Measurements from ENCODE around the gene NTN3.
A peak's percentile ranks its signal among the peaks of the same experiment; 100 is the strongest.

The NTN3 gene

DNA sequence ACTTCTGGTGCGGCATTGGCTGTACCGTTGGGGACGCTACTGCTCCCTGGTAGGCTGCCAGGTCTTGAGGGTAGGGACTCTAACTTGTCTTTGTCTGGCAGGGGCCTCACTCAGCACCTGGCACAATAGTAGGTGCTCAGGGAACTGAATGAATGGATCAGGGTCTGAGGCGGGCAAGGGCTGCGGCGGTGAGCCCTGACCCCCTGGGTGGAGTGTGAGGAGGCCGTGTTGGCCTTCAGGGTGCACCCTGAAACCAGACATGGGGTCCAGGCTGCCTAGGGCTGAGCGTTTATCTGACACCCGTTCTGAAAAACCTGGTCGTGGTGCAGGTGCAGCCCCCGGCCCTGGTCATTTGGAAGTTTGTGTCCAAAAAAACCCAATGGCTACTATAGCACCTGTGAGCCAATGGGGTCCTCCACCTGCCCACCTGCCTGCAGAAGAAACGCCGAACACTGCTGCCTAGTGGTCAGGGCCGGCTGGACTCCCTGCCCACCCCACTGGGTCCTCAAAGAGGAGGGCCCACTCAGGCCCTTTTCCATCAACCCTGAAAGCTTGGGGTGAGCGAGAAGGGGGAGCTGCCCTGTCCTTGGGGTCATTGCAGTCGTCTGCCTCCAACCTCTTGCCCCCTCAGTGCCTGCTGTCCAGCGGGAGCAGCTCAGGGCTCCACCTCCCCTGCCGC is 37.8 kb downstream of the NTN3 start:
- TF ChIP-seq, protein P1, sequence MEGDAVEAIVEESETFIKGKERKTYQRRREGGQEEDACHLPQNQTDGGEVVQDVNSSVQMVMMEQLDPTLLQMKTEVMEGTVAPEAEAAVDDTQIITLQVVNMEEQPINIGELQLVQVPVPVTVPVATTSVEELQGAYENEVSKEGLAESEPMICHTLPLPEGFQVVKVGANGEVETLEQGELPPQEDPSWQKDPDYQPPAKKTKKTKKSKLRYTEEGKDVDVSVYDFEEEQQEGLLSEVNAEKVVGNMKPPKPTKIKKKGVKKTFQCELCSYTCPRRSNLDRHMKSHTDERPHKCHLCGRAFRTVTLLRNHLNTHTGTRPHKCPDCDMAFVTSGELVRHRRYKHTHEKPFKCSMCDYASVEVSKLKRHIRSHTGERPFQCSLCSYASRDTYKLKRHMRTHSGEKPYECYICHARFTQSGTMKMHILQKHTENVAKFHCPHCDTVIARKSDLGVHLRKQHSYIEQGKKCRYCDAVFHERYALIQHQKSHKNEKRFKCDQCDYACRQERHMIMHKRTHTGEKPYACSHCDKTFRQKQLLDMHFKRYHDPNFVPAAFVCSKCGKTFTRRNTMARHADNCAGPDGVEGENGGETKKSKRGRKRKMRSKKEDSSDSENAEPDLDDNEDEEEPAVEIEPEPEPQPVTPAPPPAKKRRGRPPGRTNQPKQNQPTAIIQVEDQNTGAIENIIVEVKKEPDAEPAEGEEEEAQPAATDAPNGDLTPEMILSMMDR (IDR thresholded peaks at IDR 0.05; ENCODE audit: borderline replicate concordance, extremely low read depth, low read length, poor library complexity, severe bottlenecking), result no peak
- no peak for TF ChIP-seq EZH2 (IDR thresholded peaks at IDR 0.05; ENCODE audit: borderline replicate concordance, low read depth, low read length, severe bottlenecking)
- H3K9me3 ChIP-seq (ENCODE audit: insufficient read depth, low read length, severe bottlenecking), result no peaks in the 10 kb centered on the region
- DNase-seq (no peak), ATAC-seq (ENCODE audit: insufficient read depth, low read depth) (no peak)
- no peaks in the 10 kb centered on the region; the same call in 1 of the 2 replicates for H3K36me3 ChIP-seq (ENCODE audit: insufficient read depth, low read length)
- no peak overlapping the region for H3K4me2 ChIP-seq (ENCODE audit: insufficient read depth, low read length)
- H3K79me2 ChIP-seq (ENCODE audit: insufficient read depth, low read length), result peaks cover under 1% of the 10 kb centered on the region
- no peak overlapping the region for H3K4me3 ChIP-seq (ENCODE audit: low read depth in 1 of 2, low read length in 2 of 2)
- H4K20me1 ChIP-seq (ENCODE audit: insufficient read depth, low read length), result no peaks in the 10 kb centered on the region
- H3K9ac ChIP-seq (ENCODE audit: low read depth, low read length), result no peak overlapping the region
- H3K27me3 ChIP-seq (ENCODE audit: insufficient read depth, low read length, poor library complexity), result no peaks in the 10 kb centered on the region
- H3K27ac ChIP-seq (ENCODE audit: low read length), result no peak overlapping the region
- peaks cover 10% of the 10 kb centered on the region for H3K4me1 ChIP-seq (ENCODE audit: insufficient read depth, low read length)
- H2AFZ ChIP-seq (ENCODE audit: low read depth, low read length), result no peak overlapping the region

DNA sequence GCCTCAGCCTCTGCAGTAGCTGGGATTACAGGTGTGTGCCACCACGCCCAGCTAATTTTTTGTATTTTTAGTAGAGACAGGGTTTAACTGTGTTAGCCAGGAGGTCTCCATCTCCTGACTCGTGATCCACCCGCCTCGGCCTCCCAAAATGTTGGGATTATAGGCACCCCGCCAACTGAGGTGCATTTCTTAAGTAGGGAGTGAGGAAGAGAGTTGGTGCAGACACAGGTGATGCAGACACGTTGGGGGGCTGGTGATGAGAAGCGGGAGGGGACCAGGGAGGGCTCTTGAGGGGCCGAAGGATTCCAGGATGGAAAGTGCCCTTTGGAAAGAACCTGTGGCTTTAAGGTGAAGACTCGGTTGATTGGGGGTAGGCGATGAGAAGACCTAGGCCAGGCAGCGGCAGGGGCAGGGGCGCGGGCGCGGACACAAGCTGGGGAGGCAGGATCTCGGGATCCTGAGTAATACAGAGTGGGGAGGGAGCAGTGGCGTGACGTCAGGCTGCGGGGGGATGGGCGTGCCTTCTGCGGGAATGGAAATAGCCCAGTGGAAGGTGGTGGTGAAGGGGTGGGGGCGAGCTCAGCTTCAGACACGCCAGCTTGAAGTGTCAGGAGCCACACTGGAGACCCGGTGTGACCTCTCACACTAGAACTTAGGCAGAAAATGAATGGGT is 40.2 kb downstream of the NTN3 start:
- H3K4me2 ChIP-seq (ENCODE audit: insufficient read depth, low read length), result no peak overlapping the region
- peaks cover 26% of the 10 kb centered on the region for H3K4me1 ChIP-seq (ENCODE audit: insufficient read depth, low read length)
- H3K27me3 ChIP-seq (ENCODE audit: insufficient read depth, low read length, poor library complexity), result no peaks in the 10 kb centered on the region
- DNase-seq, result no peak
- H4K20me1 ChIP-seq (ENCODE audit: insufficient read depth, low read length), result peaks cover 19% of the 10 kb centered on the region
- peaks cover 25% of the 10 kb centered on the region for H3K79me2 ChIP-seq (ENCODE audit: insufficient read depth, low read length)
- ATAC-seq (ENCODE audit: insufficient read depth, low read depth), result no peak
- no peak overlapping the region for H3K27ac ChIP-seq (ENCODE audit: low read length)
- no peak overlapping the region for H2AFZ ChIP-seq (ENCODE audit: low read depth, low read length)
- TF ChIP-seq EZH2 (IDR thresholded peaks at IDR 0.05; ENCODE audit: borderline replicate concordance, low read depth, low read length, severe bottlenecking), result no peak
- TF ChIP-seq, protein P1 (IDR thresholded peaks at IDR 0.05; ENCODE audit: borderline replicate concordance, extremely low read depth, low read length, poor library complexity, severe bottlenecking), result no peak
- H3K36me3 ChIP-seq (ENCODE audit: insufficient read depth, low read length), result peaks cover 7% of the 10 kb centered on the region
- H3K9ac ChIP-seq (ENCODE audit: low read depth, low read length), result no peak overlapping the region
- H3K9me3 ChIP-seq (ENCODE audit: insufficient read depth, low read length, severe bottlenecking), result no peaks in the 10 kb centered on the region
- no peak overlapping the region for H3K4me3 ChIP-seq (ENCODE audit: low read depth in 1 of 2, low read length in 2 of 2)

GRCh38 chr16:2511996-2512734 is 41.1 kb downstream of the NTN3 start:
- DNase-seq (no peak), ATAC-seq (ENCODE audit: insufficient read depth, low read depth) (no peak)
- Histone ChIP-seq H3K36me3 (ENCODE audit: insufficient read depth, low read length) (peaks cover 13% of the 10 kb centered on the region), H4K20me1 (ENCODE audit: insufficient read depth, low read length) (peaks cover 28% of the 10 kb centered on the region), H3K9me3 (ENCODE audit: insufficient read depth, low read length, severe bottlenecking) (no peaks in the 10 kb centered on the region), H3K4me2 (ENCODE audit: insufficient read depth, low read length) (peak overlapping the region; percentile 80; the same call in 1 of the 2 replicates), H3K9ac (ENCODE audit: low read depth, low read length) (peak overlapping the region; percentile 2; the same call in 1 of the 2 replicates), H3K4me1 (ENCODE audit: insufficient read depth, low read length) (peaks cover 35% of the 10 kb centered on the region), H3K27me3 (ENCODE audit: insufficient read depth, low read length, poor library complexity) (no peaks in the 10 kb centered on the region), H3K79me2 (ENCODE audit: insufficient read depth, low read length) (peaks cover 34% of the 10 kb centered on the region), H3K4me3 (ENCODE audit: low read depth in 1 of 2, low read length in 2 of 2) (no peak overlapping the region), H3K27ac (ENCODE audit: low read length) (no peak overlapping the region), H2AFZ (ENCODE audit: low read depth, low read length) (no peak overlapping the region)
- TF ChIP-seq EZH2 (IDR thresholded peaks at IDR 0.05; ENCODE audit: borderline replicate concordance, low read depth, low read length, severe bottlenecking), result no peak
- TF ChIP-seq, protein P1 (IDR thresholded peaks at IDR 0.05; ENCODE audit: borderline replicate concordance, extremely low read depth, low read length, poor library complexity, severe bottlenecking), result no peak
